Stimulated activated CD4-positive, alpha-beta T cell treated with anti-CD3 and anti-CD28 coated beads, TNF-alpha, amount 100 ng/mL, for 4 hours (primary cell): ENCODE data around the gene CABP7.

Source experiments
- DNase-seq, 3 experiments: peaks; one replicate each; pipeline ENCODE4 v3.0.0-alpha.2; 2020; ENCODE audit warnings: low read depth in 3 of 3

Gene CABP7

DNA sequence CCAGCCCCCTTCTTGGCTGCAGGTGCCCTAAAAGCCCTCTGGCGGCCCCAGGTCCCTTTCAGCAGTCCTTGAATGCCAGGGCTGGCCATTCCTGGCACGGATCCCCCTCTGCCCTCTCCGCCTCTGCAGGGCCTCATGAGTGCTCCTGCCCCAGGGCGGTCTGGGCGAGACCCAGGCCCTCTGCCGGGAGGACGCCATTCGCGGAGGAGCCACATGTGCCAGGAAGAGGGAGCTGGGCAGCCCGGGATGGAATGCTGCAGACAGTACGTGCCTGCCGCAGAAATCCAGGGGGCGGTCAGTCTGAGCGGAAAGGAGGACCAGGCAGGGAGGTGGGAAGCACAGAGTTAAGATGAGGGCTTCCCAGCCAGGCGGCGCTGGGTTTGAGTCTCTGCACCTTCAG is 2.8 kb downstream of the CABP7 start:
- no peak for DNase-seq

DNA sequence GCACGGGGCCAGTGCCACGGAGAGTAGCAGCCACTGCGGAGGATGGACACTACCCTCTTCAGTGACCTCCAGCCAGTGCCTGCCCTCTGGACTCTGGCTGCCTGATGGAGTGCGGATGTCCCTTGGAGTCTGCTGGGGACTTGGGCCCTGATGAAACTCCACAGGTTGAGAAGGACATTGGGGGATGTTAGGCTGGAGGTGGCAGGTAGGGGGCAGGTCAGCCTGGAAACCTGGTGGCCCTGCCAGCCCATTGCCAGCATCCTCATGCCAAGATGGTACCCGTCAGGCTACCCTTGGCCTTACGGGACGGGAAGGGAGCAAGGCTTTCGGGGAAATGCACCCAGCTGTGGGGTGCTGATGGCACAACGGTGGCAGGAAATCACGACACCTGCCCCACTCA is 4.0 kb downstream of the CABP7 start:
- DNase-seq: no peak

DNA sequence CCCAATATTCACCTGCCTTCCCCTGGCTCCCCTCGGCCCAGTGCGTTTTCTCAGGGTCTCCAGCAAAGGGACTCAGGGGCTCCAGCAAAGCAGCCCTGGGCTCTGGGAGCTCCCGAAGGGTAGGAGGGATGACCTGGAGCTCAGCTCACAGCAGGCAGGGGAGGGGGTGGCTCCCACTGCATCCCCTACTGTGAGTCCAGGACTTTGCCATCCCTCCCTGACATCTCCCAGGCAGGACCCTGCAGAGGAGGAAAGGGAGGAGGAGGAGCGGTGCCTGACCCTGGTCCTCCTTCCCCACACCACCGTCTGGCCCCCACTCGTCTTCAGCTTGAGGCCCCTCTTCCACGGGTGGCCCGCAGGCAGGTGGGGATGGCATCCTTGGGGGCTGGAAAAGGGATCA is 5.0 kb downstream of the CABP7 start:
- DNase-seq: no peak

DNA sequence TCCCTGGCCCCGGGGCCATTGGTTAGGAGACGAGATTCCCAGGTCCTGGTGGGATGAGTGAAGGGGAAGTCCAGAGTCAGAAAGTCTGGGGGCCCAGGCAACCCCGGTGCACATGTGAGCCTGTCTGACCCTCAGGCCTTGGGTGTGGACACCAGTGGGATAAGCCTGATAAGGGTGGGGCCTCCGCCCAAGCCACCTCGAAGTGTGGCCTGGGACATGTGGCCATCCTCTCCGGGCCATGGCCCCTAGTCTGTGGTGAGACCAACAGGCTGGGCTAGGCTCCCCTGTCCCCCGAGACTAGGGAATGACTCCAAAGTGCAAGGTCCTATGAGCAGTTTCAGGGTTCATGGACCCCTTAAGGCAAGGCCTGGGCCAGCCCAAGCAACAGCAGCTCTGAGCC is 6.3 kb downstream of the CABP7 start:
- no peak for DNase-seq

DNA sequence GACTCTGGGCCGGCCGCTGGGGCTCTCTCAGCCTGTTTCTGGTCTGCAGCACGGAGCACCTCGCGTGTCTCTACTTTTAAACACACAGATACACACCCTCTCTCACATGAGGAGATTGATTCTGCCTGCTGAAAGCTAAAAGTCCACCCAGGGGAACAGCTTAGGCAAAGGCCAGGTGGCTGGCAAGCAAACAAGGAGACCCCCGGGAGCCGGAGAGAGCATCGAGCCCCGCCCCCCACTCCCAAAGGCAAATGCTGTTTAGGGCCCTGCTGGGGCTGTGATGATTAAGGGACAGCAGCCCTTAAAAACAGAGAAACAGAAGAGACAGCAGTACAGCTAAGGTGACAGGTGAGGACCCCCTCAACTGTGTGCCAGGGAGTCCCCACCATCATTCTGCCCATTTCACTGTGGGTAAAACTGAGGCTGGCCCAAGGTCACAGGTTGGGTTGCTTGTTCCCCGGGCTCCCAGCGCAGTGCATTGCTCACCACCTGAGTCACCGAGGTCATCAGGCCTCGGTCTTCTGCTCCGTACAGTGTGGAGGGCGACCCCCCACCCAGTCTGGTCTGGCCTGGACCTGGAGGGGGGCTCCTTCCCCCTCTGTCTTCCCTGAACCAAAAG is 6.8 kb downstream of the CABP7 start:
- no peak for DNase-seq

GRCh38 chr22:29727131-29727523 is 7.3 kb downstream of the CABP7 start:
- no peak for DNase-seq

GRCh38 chr22:29729161-29729560 is 9.4 kb downstream of the CABP7 start:
- no peak for DNase-seq

GRCh38 chr22:29731058-29731850 is 11.5 kb downstream of the CABP7 start:
- no peak for DNase-seq

DNA sequence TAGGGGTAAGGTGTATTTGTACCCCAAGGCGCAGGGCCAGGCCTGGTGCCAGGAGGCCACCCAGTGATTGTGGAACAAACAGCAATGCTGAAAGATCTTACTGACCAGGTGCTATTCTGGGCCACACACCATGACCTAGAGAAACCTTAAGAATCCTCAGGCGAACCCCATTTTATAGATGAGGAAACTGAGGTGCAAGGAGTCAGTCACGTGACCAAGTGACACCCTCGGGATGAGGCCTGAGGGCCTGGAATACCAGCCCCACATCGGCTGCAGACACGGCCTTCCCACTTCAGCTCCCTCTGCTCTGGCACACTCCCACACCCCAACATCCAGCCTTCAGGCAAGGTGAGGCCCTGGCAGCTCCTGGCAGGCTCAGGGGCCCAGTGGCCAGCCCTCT is 13.1 kb downstream of the CABP7 start:
- DNase-seq: no peak

GRCh38 chr22:29733362-29734201 is 13.8 kb downstream of the CABP7 start:
- DNase-seq: no peak

GRCh38 chr22:29734406-29734805 is 14.6 kb downstream of the CABP7 start:
- DNase-seq: no peak

DNA sequence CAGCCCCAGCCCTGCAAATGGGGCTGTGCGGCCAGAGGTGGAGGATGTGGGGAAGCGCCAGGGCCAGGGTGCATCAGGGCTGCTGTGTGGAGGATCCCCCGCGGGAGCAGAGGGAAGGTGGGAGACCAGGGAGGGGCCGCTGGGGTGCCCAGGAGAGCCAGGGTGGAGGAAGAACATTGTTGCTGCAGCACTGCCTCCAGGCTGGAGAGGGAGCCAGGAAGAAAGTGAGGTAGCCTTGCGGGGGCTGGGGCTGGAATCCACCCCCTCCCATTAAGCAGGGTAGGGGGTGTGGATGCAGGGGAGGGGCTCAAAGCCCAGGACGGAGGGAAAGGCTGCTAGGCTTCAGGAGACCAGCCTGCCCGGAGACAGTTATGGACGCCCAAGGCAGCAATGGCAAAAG is 15.0 kb downstream of the CABP7 start:
- DNase-seq: no peak

DNA sequence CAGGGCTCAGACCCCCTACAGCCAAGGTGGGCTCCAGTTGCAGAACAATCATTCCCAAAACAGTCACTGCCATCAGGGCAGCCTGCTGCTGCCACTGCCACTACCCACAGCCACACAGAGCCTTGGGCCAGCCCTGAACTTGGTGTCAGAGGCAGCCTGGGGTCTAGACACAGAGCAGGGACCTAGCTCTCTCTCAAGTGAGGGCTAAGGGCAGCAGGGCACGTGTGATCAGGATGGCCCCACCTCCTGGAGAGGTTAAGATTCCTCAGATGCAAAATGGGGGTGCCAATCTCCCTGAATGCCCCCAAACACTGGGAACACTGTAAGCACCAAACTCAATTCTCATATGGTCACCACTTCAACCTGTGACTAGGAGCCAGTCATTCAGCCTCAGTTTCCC is 15.6 kb downstream of the CABP7 start:
- no peak for DNase-seq

DNA sequence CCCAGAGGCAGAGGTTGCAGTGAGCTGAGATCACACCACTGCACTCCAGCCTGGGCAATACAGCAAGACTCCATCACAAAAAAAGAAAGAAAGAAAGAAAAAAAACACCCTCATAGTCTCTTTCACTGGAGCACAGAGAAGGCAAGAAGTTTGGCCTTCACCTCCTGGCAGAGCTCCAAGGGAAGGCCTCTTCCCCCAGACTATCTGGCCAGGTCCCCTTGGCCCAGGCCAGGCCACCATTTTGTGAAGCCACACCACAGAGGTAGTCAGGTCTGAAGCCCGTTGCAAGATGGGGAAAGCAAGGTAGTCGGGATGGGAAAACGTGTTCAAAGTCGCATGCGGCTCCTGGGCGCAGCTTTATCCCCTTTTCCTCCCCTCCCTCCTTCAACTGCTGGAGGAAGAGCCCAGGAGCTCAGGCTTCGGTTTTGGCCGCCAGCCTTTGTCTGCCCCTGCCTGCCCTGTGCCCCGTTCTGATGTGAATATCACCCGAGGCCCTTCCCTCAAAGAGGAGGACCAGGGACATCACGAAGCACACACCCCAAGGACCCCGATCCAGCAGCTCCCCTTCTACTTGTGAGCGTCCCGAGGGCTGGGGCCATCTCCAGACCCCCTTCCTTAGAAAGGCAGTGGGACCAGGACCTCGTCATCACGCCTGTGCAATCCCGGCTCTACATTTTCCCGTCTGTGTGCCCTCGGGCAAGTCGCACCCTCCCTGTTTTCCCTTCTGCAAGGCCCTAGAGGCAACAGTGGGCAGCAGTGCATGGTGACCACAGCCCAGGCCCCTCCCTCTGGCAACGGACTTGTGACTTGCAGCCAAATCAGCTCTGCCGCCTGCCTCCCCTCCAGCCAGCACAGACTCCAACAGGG is 17.7 kb downstream of the CABP7 start:
- no peak for DNase-seq

DNA sequence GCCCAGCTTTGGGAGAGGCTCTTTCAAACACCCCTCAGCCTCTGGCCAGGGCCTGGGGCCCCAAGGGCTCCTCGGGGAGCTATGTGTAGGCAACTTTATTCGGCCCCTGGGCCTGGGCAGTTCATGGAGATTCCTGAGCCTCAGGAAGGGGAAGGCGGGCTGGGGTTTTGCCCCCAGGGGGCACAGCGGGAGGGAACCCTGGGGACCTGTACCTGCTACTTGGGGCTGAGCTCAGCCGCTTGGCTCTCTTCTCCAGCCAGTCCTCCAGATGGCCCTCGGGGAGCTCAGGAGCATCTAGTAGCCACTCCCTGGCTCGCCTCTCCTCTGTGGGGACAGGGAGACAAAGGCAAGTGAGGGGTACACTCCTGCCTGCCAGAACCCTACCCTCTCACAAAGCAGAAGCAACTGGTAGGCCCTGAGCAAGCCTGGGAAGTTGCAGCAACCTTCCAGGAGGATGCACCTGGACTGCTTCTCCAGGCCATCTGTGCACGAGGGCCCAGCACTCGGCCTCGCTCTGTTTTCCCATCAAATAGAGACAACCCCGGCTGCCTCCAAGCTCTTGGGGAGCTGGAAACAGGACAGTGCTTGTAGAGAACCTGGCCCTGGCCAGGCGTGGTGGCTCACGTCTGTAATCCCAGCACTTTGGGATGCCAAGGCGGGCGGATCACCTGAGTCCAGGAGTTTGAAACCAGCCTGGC is 18.5 kb downstream of the CABP7 start:
- no peak for DNase-seq

DNA sequence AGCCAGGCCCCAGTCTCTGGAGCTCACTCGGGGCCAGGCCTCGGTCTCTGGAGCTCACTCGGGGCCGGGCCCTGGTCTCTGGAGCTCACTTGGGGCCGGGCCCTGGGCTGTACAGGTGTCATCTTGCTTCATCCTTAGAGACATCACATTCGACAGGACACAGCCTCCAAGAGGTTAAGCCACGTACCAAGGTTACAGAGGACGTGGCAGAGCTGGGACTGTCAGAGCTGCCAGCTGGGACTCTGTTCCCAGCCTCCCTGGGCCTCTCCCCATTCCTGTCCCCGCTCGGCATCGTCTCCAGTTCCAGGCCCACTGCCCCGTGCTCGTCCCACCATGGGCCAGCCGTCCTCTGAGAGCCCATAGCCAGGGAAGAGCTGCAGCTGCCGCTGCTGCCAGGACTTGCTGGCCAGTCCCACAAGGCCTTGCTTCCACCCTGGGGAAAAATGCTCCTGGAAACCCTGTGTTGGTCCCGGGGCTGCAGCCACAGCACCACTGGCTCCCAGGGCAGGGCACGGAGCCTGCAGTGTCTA is 19.6 kb downstream of the CABP7 start:
- no peak for DNase-seq

DNA sequence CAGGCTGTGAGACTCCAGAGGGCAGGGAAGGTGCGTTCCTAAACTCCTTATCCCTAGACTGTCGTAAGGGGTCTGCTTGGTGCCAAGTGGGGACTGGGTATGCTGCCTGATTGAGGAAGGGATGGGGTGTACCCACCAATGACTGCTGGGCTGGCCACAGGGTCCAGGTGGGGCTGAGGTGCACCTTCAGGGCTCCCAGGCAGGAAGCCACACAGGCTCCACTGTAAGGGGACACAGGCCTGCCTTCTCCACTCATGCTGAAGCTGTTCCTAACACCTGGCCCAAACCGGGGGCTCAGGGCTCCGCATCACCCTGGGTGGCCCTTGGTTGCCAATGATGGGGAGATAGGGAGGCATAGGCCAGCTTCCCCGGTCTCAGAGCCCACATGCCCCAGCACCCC is 20.4 kb downstream of the CABP7 start:
- no peak for DNase-seq

- no peak for DNase-seq
These were observed 22.1 kb downstream of the CABP7 start for GRCh38 chr22:29741926-29742325.

DNA sequence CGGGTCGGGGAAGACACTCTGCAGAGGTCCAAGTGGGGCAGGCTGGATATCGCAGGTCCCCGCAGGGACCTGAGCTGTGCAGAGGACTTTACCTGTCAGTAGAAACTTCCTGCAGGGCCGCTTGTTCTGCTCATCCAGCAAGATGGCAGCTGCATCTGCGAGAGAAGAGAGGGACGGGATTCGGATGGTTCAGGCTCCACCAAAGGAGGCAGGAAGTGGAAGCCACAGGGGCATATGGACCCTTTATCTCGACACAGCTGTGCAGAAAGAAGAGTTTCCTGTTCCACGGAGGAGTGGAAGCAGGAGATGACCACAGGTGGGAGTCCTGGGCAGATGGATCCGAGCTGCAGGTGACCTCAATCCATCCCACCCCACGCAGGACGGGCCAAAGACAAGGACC is 22.5 kb downstream of the CABP7 start:
- no peak for DNase-seq

DNA sequence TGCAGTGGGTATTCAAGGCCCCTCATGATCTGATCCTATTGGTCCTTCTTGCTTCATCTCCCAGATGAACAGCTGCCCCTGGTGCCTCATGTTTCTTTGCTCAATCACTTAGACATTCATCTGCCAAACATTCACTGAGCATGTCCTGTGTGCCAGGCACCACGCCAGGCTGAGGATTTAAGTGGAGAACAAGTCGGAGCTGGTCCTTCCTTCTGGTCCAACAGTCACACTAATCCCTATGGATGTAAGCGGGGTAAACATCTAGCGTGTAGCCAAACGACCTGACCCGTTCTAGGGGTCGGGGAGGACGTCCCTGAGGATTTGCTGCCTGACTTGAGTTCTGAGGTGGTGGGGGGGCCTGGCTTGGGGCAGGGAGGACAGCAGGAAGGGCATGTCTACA is 25.1 kb downstream of the CABP7 start:
- no peak for DNase-seq

- DNase-seq: no peak
These were observed 28.0 kb downstream of the CABP7 start for GRCh38 chr22:29747832-29748231.
